ENCODE results near the gene TMEM202.
"Not testable (repeated sequence)": the region's sequence is repeated elsewhere in the genome, so short reads cannot be mapped to it uniquely, and the experiment has no call there.

TMEM202 gene

DNA sequence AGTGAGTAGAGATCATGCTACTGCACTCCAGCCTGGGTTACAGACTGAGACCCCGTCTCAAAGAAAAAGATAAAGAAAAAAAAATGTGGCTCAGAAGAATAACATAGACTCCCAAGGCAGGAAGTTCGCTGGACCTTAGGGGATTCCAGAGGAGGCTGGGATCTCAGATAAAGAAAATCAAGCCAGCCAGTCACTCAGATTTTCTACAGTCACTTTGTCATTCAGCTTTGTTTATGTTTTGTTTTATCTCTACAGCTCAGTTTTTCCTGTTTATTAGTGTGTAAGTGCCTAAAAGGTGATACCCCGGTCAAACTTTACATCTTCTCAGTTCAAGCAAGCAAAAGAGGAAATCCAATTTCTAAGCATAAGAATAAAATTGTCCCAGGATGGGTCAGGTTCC is 6.3 kb downstream of the TMEM202 start:
- no peak for DNase-seq

GRCh38 chr15:72404841-72405240 is 6.7 kb downstream of the TMEM202 start:
- no peak for DNase-seq

GRCh38 chr15:72406936-72407335 is 8.8 kb downstream of the TMEM202 start:
- no peak for DNase-seq

GRCh38 chr15:72411111-72411510 is 13.0 kb downstream of the TMEM202 start:
- no peak for DNase-seq

DNA sequence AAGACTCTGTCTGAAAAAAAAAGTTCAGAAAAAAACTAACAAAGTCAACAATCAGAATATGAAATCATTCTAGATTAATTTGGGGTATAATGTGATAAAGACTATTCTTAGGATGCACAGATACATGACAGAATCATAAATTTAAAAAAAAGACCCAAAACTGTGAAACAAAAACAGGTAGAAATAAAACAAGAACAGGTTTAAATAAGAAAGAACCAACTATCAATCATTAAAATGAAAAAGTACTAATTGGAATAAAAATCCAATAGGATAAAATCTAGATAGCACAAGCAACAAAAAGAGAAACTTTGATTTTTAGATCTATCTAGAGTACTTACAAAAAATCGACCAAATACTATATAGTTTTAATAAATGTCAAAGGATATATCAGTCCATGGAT is 13.4 kb downstream of the TMEM202 start:
- DNase-seq = no peak

GRCh38 chr15:72413337-72413736 is 15.2 kb downstream of the TMEM202 start:
- not testable (repeated sequence) for DNase-seq

DNA sequence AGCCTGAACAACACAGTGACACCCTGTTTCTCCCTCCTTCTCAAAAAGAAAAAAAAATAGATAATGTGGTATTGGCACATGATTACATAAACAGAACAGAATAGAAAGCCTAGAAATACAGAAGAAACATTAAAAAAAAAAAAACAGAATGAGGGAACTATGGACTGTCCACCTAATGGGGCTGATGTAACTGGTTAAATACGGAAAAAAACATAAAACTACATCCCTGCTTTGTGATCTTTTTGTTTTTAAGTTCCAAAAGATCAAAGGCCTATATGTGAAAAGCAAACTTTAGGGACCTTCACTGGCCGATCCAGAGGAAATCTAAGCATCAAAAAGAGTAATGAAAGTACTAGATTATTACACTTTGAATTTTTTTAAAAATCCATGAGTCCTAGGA is 17.2 kb downstream of the TMEM202 start:
- no peak for DNase-seq

DNA sequence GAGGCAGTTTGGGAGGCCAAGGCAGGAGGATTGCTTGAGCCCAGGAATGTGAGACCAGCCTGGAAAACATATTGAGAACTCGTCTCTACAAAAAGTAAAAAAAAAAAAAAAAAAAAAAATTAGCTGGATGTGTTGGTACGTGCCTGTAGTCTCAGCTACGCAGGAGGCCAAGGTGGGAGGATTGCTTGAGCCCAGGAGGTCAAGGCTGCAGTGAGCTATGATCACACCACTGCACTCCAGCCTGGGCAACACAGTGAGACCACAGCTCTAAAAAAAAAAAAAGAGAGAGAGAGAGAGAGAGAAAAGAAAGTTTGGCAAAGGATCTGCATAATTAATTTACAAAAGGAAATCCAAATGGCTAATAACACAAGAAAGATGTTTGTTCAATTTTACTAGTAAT is 21.7 kb downstream of the TMEM202 start:
- not testable (repeated sequence) for DNase-seq

DNA sequence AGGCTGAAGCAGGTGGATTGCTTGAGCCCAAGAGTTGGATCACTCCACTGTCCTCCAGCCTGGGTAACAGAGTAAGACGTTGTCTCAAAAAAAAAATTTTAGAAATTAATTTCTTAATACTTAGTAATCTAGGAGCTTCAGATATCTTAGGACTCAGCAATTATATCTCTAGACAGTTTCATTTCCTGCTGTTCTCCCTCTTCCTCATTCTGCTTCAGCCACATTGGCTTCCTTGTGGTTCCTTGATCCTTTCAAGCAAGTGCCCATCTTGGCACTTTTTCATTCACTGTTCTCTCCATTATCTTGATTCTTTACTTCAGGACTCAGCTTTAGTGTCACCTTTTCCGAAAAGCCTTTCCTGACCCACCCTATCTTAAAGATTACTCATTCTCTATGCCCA is 22.5 kb downstream of the TMEM202 start:
- no peak for DNase-seq

DNA sequence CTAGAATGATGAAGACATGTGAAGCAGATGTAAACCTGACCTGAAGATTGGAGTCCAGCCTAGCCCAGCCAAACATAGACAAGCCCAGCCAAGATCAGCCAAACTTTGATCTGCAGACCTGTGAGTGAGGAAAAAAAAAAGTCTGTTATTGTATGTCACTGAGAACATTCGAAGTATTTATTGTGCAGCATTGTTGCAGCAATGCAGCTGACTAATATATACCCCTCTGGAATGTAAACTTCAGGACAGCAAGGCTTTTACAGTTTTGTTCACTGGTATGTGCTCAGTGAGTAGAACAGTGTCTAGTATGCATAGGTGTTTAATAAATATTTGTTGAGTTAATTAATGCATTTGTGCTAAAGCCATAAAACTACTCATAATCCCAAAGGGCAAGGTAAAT is 23.4 kb downstream of the TMEM202 start:
- no peak for DNase-seq

DNA sequence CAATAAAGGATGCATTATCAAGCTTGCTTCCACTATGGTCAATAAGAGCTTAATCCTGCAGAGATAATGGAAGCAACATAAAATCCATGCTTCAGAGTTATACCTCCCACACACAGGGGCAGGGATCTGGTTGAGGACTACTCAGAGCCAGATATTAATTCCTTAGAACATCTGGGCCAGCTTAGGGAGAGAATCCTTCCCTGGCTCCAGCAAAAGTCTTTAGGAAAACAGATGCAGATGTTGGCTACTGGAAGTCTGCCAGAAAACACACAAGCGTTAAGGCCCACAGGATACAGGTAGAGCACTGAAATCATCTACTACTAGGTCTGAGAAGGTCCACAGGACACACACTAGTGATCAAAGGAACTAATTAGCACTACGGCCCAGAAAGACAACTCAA is 25.2 kb downstream of the TMEM202 start:
- DNase-seq = no peak

- DNase-seq = no peak
These were observed 28.6 kb downstream of the TMEM202 start for GRCh38 chr15:72426753-72427152.

GRCh38 chr15:72437650-72438316 is 39.7 kb downstream of the TMEM202 start:
- DNase-seq = no peak

DNA sequence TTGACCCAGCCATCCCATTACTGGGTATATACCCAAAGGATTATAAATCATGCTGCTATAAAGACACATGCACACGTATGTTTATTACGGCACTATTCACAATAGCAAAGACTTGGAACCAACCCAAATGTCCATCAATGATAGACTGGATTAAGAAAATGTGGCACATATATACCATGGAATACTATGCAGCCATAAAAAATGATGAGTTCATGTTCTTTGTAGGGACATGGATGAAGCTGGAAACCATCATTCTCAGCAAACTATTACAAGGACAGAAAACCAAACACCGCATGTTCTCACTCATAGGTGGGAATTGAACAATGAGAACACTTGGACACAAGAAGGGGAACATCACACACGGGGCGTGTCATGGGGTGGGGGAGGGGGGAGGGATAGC is 44.7 kb downstream of the TMEM202 start:
- DNase-seq = not testable (repeated sequence)

GRCh38 chr15:72445426-72445825 is 47.3 kb downstream of the TMEM202 start:
- no peak for DNase-seq

DNA sequence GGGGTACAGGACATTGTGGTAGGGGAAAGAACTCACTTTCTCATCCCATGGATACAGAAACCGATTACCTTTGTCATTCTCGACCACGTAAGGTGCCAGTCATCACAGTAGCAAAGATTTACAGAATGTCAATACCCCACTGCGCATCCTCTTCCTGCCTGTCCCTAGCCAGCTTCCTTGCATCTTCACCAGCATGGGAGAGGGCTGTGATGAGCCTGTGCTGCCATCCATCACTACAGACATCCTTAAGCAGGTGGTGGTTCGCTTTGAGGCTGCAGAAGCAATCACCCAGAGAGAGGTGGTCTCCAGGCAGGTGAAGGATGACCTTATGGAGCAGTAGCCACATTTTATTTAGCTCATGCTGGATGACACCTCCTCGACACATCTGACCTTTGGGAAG is 52.7 kb downstream of the TMEM202 start:
- no peak for DNase-seq

DNA sequence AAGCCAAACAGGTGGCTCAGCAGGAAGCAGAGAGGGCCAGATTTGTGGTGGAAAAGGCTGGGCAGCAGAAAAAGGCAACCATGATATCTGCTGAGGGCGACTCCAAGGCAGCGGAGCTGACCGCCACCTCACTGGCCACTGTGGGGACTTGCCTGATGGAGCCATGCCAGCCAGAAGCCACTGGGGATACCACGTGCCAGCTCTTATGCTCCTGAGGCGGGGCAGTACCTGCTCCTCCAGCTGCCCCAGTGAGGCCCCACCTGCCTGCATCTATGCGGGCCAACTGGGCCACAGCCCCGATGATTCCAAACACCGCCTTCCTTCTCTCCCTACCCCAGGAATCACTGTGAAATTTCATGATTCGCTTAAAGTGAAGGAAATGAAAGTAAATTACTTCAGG is 53.1 kb downstream of the TMEM202 start:
- no peak for DNase-seq

DNA sequence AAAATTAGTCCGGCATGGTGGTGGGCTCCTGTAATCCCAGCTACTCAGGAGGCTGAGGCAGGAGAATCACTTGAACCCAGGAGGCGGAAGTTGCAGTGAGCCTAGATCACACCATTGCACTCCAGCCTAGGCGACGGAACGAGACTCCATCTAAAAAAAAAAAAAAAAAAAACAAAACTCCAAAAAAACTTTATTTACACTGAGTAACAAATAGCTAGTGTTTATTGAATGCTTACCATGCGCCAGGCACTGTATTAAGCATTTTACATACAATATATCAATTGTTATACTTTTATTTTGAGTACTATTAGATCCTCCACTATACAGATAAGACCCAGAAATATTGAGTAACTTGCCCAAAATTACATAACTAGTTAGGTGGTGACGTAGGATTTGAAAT is 58.6 kb downstream of the TMEM202 start:
- DNase-seq = no peak

Measured in NCI-H526 (cell line).